ENCODE data around the gene TUBGCP3.
A peak's percentile ranks its signal among the peaks of the same experiment; 100 is the strongest.

The TUBGCP3 gene

GRCh38 chr13:112450904-112451240, 137.1 kb downstream of the TUBGCP3 start:
- no peak for DNase-seq

- DNase-seq, result no peak
Observed at GRCh38 chr13:112450118-112450903, 137.6 kb downstream of the TUBGCP3 start.

- DNase-seq, result no peak
Observed at GRCh38 chr13:112449545-112449930, 138.4 kb downstream of the TUBGCP3 start.

GRCh38 chr13:112448621-112449544, 139.1 kb downstream of the TUBGCP3 start:
- no peak for DNase-seq

GRCh38 chr13:112447761-112448603, 140.0 kb downstream of the TUBGCP3 start:
- no peak for DNase-seq

GRCh38 chr13:112447306-112447705, 140.6 kb downstream of the TUBGCP3 start:
- DNase-seq, result no peak

DNA sequence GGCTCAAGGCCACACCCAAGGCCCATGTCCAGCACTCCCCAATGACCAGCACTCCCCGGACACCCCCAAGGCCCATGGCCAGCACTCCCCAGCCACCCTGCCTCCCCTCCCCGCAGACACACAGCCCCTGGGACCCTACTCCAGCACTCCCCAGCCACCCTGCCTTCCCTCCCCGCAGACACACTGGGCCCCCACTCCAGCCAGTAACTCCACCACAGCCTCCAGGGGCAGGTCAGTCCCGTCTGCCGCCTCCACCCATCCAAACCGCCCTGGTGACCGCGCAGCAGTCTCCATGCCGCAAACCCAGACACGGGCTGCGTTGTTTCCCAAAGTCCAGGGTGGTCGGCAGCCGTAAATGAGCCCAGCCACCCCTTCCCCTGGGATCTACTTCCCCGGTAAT, 141.1 kb downstream of the TUBGCP3 start:
- no peak for DNase-seq

DNA sequence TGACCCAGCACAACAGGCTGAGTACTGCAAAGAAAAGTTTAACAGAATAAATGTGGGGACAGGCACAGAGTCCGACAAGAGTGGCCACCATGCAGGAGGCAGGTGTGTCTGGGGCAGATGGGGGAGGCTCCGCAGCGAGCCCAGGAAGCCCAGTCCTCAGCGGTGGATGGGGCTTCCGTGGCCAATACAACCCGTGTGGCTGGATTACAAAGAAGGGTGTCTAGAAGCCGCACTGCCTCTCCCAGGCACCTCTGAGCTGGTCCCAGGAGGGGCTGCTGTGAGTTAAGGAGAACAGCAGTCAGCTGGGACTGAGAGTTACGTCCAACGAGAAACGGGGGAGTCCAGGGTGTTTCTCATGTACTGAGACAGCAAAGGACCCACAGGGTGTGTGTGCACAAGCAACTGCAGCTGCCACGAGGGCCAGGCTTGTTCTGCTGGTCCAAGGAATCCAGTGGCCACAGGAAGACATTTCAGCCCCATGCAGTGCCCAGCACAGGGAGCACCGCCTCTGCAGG, 141.5 kb downstream of the TUBGCP3 start:
- DNase-seq, result no peak

GRCh38 chr13:112445411-112446271, 142.3 kb downstream of the TUBGCP3 start:
- DNase-seq, result no peak

DNA sequence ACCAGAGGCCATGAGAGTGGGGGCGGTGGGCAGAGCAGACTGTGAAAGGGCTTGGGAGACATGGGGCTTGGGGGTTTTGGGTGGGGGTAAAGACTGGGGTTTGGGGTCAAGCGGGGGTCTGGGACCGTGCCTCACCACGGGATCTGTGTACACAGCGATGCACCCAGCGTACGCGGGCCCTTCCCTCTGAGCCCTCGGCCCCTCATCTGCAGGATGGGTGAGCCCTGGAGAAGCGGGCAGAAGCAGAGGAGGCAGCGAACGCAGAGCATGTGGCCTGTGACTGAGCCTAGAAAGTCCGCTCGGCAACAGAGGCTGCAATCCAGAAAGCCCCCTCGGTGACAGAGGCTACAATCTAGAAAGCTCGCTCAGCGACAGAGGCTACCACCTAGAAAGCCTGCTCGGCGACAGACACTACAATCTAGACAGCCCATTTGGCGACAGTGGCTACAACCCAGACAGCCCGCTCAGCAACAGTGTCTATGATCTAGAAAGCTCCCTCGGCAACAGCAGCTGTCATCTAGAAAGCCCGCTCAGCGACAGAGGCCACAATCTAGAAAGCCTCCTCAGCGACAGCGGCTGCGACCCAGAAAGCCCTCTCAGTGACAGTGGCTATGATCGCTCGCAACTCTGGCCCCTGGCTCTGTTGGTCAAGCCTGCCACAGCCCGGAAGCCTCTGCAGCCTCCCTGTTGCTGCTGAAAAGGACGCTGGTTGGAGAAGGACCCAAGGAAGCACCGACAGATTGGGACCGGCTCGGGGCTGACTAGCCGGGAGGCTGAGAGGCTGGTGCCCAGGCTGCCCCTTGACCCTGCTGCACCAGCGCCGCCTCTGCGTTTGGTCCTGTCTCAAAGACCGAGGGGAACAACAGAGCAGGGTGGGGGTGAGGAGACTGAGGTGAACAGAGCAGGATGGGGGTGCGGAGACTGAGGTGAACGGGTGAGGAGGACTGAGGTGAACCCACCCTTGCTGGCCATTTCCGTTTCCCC, 143.2 kb downstream of the TUBGCP3 start:
- DNase-seq, result no peak

DNA sequence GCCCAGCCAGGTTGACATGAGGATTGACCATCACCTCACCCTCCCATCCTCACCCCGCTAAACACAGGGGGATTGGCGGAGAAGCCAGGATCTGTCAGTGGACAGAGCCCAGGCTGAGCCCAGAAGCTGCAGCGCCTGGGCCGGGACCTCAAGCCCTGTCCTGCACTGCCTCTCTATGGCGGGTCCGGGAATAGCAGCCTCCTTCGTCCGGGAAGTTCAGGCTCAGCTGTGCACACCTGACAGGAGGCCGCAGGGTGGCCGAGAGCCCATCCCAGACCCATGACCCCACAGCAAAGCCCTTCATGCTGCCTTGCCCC, 144.0 kb downstream of the TUBGCP3 start:
- peak; percentile 25 for DNase-seq

DNA sequence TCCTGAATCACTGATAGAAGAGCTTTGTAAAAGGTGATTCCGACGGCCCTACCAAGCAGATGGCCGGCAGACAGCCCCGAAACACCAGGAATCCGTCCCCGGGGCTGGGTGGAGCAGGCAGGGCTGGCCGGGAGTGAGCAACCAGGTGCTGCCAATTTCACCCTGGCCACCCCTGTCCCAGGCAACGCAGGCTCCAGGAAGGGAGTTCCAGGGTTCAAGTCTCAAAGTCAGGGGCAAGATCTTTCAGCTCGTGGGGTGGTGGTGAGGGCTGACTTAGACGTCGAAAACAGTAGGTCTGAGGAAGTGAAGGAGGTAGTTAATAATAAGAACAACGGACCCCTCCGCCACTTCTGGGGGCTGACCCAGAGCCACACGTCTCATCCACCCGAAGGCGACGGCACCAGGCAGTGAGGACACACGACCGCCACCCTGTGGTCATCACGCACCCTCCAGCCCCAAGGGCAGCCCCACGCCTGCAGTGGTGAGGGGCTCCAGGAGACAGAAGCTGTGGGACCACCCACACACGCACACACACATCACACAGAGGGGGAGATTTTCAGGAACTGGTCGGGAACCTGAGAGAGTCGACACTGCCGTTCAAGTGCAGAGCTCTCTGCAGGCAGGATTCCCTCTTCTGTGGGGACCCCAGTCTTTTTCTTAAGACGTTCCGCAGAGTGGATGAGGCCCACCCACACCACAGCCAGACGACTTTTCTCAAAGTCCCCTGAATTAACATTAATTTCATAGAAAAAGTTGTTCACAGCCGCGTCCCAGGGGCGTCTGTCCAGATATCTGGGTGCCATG, 144.6 kb downstream of the TUBGCP3 start:
- no peak for DNase-seq

DNA sequence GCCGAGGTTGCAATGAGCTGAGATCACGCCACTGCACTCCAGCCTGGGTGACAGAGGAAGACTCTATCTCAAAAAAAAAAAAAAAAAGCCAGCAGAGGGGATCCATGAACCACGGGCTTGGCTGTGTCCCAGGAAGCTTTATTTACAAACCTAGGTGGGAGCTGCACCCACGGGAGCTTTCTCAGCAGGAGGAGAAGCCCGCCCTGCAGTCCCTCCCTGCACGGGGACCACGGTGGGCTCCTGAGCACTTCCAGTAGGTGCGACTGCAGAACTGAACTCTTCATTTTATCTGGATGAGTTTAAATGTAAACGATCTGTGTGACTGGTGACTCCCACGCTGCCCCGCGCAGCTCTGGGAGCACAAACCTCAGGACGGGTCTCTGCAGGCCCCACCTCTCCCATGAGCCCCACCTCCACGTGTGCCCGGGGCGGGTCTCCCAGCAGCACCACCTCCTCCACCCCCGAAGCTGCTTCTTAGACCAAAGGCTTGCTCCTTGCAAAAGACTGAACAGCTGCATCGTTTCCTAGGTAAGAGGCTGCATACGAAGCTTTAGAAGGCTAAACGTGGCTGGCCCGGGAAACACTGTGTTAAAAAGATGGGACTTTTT, 145.4 kb downstream of the TUBGCP3 start:
- no peak for DNase-seq

- no peak for DNase-seq
Observed at GRCh38 chr13:112441779-112442310, 146.1 kb downstream of the TUBGCP3 start.

- DNase-seq, result no peak
Observed at GRCh38 chr13:112441226-112441625, 146.7 kb downstream of the TUBGCP3 start.

- no peak for DNase-seq
Observed at GRCh38 chr13:112438515-112438914, 149.4 kb downstream of the TUBGCP3 start.

GRCh38 chr13:112438094-112438493, 149.9 kb downstream of the TUBGCP3 start:
- DNase-seq, result no peak

DNA sequence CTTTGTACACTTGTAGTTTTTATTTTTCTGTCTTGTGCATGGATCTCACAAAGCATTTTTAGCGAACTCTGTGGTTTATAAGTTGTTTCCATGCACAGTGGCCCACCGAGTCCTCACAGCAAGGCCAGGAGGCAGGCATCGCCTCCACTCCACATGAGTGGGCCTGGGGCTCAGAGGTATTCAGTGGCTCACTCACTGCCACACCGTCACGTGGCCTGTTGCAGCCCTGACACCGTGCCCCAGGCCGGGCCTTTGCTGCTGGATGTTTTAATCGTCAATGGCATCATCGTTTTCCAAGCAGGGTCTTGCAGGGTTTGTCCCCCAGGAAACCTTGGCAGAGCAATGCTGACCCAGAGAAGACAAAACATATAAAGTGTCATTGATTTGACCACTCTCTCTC, 152.0 kb downstream of the TUBGCP3 start:
- no peak for DNase-seq
